IMR-90 (cell line): Measurements from ENCODE around the gene LIN7B.

Experiments used
- POLR2A ChIP-seq: IDR thresholded peaks from 2 replicates; pipeline ENCODE4 v1.6.1; 2012; ENCODE audit warnings: mild to moderate bottlenecking, low read depth, low read length
- RAD21 ChIP-seq: IDR thresholded peaks from 2 replicates; pipeline ENCODE4 v1.6.1; 2012; ENCODE audit warnings: low read length, improper control_type of control experiment
- SMC3 ChIP-seq: fragments of 150-350 bp; IDR thresholded peaks from 2 replicates; pipeline ENCODE4 v1.6.1; 2016; ENCODE audit warnings: low read depth, mild to moderate bottlenecking, antibody characterized with exemption, low read length, moderate library complexity
- TF ChIP-seq, protein P1 (sequence below): conservative IDR thresholded peaks from 2 replicates; pipeline ENCODE4 v1.5.1; 2012; ENCODE audit warnings: mild to moderate bottlenecking, low read depth, low read length, improper control_type of control experiment
- TF ChIP-seq, protein P2 (sequence below): fragments of 150-350 bp; IDR thresholded peaks from 2 replicates; pipeline ENCODE4 v1.6.1; 2016; ENCODE audit warnings: low read depth, mild to moderate bottlenecking, low read length, moderate library complexity, borderline replicate concordance

DNA sequence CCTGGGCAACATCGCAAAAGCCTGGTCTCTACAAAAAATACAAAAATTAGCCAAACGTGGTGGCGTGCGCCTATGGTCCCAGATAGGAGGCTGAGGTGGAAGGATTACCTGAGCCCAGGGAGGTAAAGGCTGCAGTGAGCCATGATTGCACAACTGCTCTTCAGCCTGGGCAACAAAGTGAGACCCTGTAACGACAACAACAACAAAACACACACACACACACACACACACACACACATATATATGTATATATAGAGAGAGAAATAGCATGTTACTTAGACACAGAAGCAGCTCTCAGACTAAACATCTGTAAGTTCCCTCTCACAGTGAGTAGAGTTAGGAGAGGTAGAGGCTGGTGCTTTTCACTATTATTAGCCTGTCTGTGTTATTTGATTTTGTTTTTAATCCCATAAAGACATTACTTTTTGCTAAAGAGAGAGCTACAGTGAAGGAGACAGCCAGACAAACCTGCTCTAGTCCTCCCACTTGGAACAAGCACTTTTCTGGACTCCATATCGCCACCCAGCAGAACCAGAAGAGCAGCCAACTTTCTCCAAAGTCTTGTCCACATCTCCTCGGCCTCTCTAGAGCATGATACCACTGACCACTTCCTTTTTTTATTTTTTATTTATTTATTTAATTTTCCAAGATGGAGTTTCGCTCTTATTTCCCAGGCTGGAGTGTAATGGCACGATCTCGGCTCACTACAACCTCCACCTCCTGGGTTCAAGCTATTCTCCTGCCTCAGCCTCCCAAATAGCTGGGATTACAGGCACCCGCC is 2.8 kb upstream of the LIN7B start:
- TF ChIP-seq, protein P1, sequence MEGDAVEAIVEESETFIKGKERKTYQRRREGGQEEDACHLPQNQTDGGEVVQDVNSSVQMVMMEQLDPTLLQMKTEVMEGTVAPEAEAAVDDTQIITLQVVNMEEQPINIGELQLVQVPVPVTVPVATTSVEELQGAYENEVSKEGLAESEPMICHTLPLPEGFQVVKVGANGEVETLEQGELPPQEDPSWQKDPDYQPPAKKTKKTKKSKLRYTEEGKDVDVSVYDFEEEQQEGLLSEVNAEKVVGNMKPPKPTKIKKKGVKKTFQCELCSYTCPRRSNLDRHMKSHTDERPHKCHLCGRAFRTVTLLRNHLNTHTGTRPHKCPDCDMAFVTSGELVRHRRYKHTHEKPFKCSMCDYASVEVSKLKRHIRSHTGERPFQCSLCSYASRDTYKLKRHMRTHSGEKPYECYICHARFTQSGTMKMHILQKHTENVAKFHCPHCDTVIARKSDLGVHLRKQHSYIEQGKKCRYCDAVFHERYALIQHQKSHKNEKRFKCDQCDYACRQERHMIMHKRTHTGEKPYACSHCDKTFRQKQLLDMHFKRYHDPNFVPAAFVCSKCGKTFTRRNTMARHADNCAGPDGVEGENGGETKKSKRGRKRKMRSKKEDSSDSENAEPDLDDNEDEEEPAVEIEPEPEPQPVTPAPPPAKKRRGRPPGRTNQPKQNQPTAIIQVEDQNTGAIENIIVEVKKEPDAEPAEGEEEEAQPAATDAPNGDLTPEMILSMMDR: no peak
- no peak for TF ChIP-seq POLR2A
- no peak for TF ChIP-seq RAD21
- TF ChIP-seq, protein P2, sequence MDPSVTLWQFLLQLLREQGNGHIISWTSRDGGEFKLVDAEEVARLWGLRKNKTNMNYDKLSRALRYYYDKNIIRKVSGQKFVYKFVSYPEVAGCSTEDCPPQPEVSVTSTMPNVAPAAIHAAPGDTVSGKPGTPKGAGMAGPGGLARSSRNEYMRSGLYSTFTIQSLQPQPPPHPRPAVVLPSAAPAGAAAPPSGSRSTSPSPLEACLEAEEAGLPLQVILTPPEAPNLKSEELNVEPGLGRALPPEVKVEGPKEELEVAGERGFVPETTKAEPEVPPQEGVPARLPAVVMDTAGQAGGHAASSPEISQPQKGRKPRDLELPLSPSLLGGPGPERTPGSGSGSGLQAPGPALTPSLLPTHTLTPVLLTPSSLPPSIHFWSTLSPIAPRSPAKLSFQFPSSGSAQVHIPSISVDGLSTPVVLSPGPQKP: no peak
- no peak for TF ChIP-seq SMC3
